OCI-LY3 (cell line): ENCODE results near the gene PDE9A.

Experiments
- H2AFZ ChIP-seq: fragments of 200-600, 300-600 bp; shearing (Covaris generic); 2 replicates; pipeline ENCODE4 v1.6.0; 2014; ENCODE audit warnings: antibody characterized with exemption, low read depth, low read length
- H3K27ac ChIP-seq: fragments of 200-600, 300-600 bp; sonication (generic); 2 replicates; pipeline ENCODE4 v1.5.1; 2014; ENCODE audit warnings: mild to moderate bottlenecking, low read length, moderate library complexity, mixed read lengths
- H3K27me3 ChIP-seq: fragments of 200-600, 300-600 bp; sonication (generic); 2 replicates; pipeline ENCODE4 v1.6.1; 2014; ENCODE audit warnings: low read depth, low read length, mixed read lengths
- H3K36me3 ChIP-seq: fragments of 200-600, 300-600 bp; sonication (generic); replicated peaks from 2 replicates; pipeline ENCODE3; 2014; ENCODE audit warnings: low read depth, low read length, mixed read lengths
- H3K4me1 ChIP-seq: fragments of 300-600, 200-600 bp; sonication (generic); 2 replicates; pipeline ENCODE4 v1.6.1; 2014; ENCODE audit warnings: low read length, mixed read lengths
- H3K4me2 ChIP-seq: fragments of 200-600, 300-600 bp; sonication (generic); 2 replicates; pipeline ENCODE4 v1.6.1; 2014; ENCODE audit warnings: low read length, mixed read lengths
- H3K4me3 ChIP-seq: fragments of 300-600, 200-600 bp; sonication (generic); 2 replicates; pipeline ENCODE4 v1.5.1; 2014; ENCODE audit warnings: antibody characterized with exemption, mild to moderate bottlenecking, low read length, moderate library complexity
- H3K79me2 ChIP-seq: fragments of 300-600, 200-600 bp; shearing (Covaris generic); 2 replicates; pipeline ENCODE4 v1.6.1; 2014; ENCODE audit warnings: mild to moderate bottlenecking, low read length, mixed read lengths
- H3K9ac ChIP-seq: fragments of 300-600, 200-600 bp; shearing (Covaris generic); 2 replicates; pipeline ENCODE4 v1.6.0; 2014; ENCODE audit warnings: mild to moderate bottlenecking, low read length, moderate library complexity
- H3K9me3 ChIP-seq: fragments of 200-600, 300-600 bp; shearing (Covaris generic); 2 replicates; pipeline ENCODE4 v1.6.1; 2014; ENCODE audit warnings: low read length, mixed read lengths; ENCODE audit not compliant: insufficient read depth
- H4K20me1 ChIP-seq: fragments of 200-600, 300-600 bp; sonication (generic); 2 replicates; pipeline ENCODE4 v1.6.1; 2016; ENCODE audit warnings: low read length, mixed read lengths; ENCODE audit not compliant: insufficient read depth
- CTCF ChIP-seq: fragments of 200-600, 300-600 bp; sonication (generic); IDR thresholded peaks from 2 replicates; pipeline ENCODE4 v1.5.1; 2014; ENCODE audit warnings: antibody characterized with exemption, low read length, low read depth
- EZH2phosphoT487 ChIP-seq: fragments of 200-600 bp; shearing (Covaris generic); IDR thresholded peaks from 2 replicates; pipeline ENCODE4 v1.6.1; 2018; ENCODE audit warnings: antibody characterized with exemption, mixed run types, low read depth

The PDE9A gene

GRCh38 chr21:42769820-42770716 lies 116.6 kb downstream of the PDE9A start:
- H3K27me3 ChIP-seq = no peaks in the 10 kb centered on the region
- TF ChIP-seq CTCF = no peak
- no peak for TF ChIP-seq EZH2phosphoT487
- H4K20me1 ChIP-seq = no peaks in the 10 kb centered on the region
- H2AFZ ChIP-seq = no peak overlapping the region
- no peak overlapping the region for H3K9ac ChIP-seq
- no peaks in the 10 kb centered on the region for H3K9me3 ChIP-seq
- no peak overlapping the region for H3K4me3 ChIP-seq
- no peaks in the 10 kb centered on the region for H3K79me2 ChIP-seq
- H3K4me1 ChIP-seq = no peaks in the 10 kb centered on the region
- H3K4me2 ChIP-seq = no peak overlapping the region
- H3K36me3 ChIP-seq = no peaks in the 10 kb centered on the region
- no peak overlapping the region for H3K27ac ChIP-seq

DNA sequence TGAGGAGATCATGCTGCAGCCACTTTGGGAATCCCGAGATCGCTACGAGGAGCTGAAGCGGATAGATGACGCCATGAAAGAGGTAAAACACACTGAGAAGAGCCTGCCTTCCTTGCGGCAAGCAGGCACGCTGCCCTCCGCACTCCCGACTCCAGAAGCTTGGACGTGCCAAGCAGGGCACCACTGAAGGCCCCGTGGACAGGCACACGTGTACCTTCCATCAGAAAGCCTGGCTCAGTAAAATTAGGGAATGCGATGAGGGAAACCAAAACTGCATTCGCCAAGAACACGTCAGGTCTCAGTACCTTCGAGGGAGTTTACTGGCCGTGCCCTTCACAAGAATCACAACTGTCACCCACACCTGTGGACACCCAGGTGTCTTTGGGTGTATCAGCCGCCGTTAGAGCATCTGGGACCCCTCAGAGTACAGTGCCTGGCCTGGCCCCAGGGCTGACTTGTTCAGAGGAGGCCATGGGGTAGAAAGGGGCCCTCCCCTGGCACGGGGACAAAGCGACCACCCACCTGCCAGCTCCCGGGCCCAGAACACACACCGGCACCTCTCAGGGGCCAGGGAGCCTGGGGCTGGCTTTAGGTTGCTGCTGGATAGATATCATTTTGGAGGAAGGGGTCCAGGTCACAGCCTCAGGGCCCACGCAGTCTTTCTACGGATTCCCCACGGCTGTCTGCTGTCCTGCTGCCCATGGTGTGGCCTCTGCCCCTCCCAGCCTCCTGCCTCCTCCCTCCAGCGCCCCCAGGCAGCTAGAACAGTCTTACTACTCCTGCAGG lies 117.5 kb downstream of the PDE9A start:
- Histone ChIP-seq H3K79me2 (no peaks in the 10 kb centered on the region), H3K9me3 (no peaks in the 10 kb centered on the region), H3K27me3 (no peaks in the 10 kb centered on the region), H3K4me2 (no peak overlapping the region), H2AFZ (no peak overlapping the region), H3K27ac (no peak overlapping the region), H3K4me3 (no peak overlapping the region), H3K9ac (no peak overlapping the region), H3K4me1 (no peaks in the 10 kb centered on the region), H4K20me1 (no peaks in the 10 kb centered on the region), H3K36me3 (no peaks in the 10 kb centered on the region)
- TF ChIP-seq CTCF = no peak
- no peak for TF ChIP-seq EZH2phosphoT487

DNA sequence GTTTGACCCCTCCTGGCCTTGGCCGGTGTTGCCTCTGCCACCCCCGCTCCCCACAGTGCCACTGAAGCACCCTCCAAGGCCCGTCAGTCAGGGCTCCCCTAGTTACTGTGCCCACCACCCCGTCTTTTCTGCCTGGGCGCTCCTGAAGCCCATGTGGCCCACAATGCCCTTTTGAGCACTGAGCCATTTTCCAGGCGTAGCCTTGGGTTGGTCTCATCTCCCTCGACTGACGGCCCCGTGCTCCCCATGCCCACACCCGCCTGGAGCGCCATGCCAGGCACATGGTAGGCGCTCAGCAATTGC lies 118.0 kb downstream of the PDE9A start:
- Histone ChIP-seq H3K27ac (no peak overlapping the region), H3K9ac (no peak overlapping the region), H3K27me3 (peaks cover 1% of the 10 kb centered on the region; the same call in 1 of the 2 replicates), H3K4me2 (no peak overlapping the region), H3K4me3 (no peak overlapping the region), H2AFZ (no peak overlapping the region), H3K4me1 (no peaks in the 10 kb centered on the region), H4K20me1 (no peaks in the 10 kb centered on the region), H3K79me2 (no peaks in the 10 kb centered on the region), H3K9me3 (no peaks in the 10 kb centered on the region), H3K36me3 (no peaks in the 10 kb centered on the region)
- no peak for TF ChIP-seq CTCF
- TF ChIP-seq EZH2phosphoT487 = no peak

DNA sequence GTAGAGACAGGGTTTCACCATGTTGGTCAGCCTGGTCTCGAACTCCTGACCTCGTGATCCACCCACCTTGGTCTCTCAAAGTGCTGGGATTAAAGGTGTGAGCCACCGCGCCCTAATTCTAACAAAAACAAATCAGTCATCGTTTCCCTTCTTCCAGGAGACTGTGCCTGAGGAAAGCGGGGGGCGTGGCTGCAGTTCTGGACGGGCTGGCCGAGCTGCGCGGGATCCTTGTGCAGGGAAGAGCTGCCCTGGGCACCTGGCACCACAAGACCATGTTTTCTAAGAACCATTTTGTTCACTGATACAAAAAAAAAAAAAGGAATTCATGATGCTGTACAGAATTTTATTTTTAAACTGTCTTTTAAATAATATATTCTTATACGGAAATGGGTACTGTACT lies 121.7 kb downstream of the PDE9A start:
- H3K4me1 ChIP-seq = peaks cover 12% of the 10 kb centered on the region; the same call in 1 of the 2 replicates
- H2AFZ ChIP-seq = no peak overlapping the region
- H3K9me3 ChIP-seq = no peaks in the 10 kb centered on the region
- H3K79me2 ChIP-seq = no peaks in the 10 kb centered on the region
- H3K4me3 ChIP-seq = no peak overlapping the region
- H3K36me3 ChIP-seq = no peaks in the 10 kb centered on the region
- no peak overlapping the region for H3K4me2 ChIP-seq
- TF ChIP-seq EZH2phosphoT487 (no peak), CTCF (no peak)
- H3K27ac ChIP-seq = no peak overlapping the region
- H4K20me1 ChIP-seq = no peaks in the 10 kb centered on the region
- peaks cover 22% of the 10 kb centered on the region for H3K27me3 ChIP-seq
- H3K9ac ChIP-seq = no peak overlapping the region
